NCI-H460 (cell line): ENCODE measurements around the gene TCHH. TPM values are rescaled to one million over a fixed set of nuclear protein-coding genes. Genes with fewer than 3 reads are reported as not detected.

ENCODE experiments used
- DNase-seq: peaks from one replicate; pipeline ENCODE4 v3.0.0-alpha.2; 2016; ENCODE audit warnings: low read depth; ENCODE audit errors: extremely low read depth
- small RNA-seq, 2 experiments: library from RNA; depleted of rRNA; stranded (forward); fragments of <200 nt; gene quantifications; one replicate each; pipeline ENCODE3, GENCODE V24; 2014
- total RNA-seq: library from RNA; depleted of rRNA; stranded (reverse); fragments of >200 nt; shearing (Covaris generic); gene quantifications from 2 replicates; pipeline ENCODE4 v1.2.3, GENCODE V29; 2014; rRNA removed

TCHH gene
- total RNA-seq, 1 experiment from 2014 or later, result 0.02 TPM

DNA sequence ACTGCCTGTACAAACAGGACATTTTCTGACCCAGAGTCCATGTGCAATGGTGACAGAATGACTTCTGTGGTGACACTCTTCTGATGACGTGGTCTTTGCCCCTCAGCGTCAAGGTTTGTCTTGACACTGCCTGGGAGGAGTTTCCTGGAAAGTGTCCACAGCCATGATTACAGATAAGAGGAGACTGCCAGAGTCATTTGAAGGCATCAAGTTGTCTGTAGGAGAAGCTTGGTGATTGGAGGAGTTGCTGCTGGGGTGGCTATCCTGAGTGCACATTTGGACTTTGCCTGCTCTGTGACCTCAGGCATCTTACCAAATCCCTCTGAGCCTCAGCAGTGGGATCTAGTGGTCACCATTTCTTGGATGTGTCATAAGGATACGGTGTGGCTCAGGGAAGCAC, 44.1 kb downstream of the TCHH start:
- DNase-seq, result no peak

DNA sequence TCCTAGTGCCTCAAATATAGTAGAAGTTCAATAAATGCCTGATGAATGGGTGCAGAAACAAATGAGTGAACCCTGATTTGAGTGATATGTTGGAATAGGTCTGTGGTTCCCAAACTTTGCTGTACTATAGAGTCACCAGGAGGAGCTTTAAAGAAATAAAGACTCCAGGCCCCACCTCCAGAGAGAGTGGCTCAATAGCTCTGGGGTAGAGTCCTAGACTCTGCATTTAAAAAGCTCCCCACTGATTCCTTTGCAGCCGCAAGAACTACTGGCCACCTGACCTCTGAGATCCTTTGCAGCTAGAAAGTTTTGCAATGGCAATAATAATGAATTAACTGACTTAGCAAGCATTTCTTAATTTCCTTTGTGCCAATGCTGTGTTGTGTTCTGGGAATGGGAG, 47.3 kb downstream of the TCHH start:
- no peak for DNase-seq

DNA sequence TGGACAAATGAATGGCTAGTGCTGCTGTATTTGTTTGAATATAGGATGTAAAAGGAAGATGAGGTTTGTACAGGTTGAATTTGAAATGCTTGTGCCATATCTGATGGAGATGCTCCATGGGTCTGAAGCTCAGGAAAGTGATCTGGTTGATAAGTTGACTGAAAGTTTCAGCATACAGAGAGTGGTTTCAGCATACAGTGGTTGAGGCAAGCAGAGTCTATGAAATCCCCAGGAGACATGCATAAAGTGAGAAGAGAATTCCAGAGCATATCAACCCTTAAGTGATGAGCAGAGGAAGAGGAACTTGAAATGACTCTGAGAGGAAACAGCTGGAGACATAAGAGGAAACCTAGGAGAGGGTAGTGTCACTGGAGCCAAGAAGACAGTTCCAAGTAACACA, 48.1 kb downstream of the TCHH start:
- DNase-seq, result no peak

DNA sequence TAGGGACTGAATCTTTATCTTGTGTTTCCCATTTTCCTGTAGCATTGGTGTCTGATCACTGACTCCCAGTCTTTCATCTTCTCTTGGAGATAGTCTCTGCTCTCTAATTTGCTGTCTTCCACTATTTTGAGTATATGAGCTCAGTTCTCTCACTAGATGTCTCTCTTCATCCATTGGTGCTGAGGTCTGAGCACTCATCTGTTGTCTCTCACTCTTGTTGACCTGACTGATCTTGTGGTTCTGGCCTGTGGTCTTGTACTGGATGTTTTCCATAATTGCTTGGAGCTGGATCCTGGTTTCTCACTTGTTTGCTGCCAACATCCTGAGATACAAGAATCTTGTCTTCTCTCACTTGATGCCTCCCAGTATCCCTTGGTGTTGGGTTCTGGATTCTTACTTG, 53.3 kb downstream of the TCHH start:
- DNase-seq, result no peak

Small RNA genes lying within 50 kb of the gene (small RNA-seq; reads per million reads assigned to genes)
- gene SPTLC1P4, result 0 reads per million in 2 experiments

Other genes with a start within 250 kb of the TCHH start
- gene THEM4, start 205.9 kb downstream of the TCHH start, total RNA-seq, result 31.3 and 39.7 TPM in 2 replicates
- 373 and 385 TPM in 2 replicates for gene S100A10, start 121.6 kb downstream of the TCHH start, total RNA-seq
- 879 and 977 TPM in 2 replicates for gene S100A11, start 78.4 kb downstream of the TCHH start, total RNA-seq
- not detected in 2 replicates for gene TCHHL1, start 26.4 kb downstream of the TCHH start, total RNA-seq
- not detected in 2 replicates for gene RPTN, start 43.8 kb upstream of the TCHH start, total RNA-seq
- not detected in 2 replicates for gene HRNR, start 108.7 kb upstream of the TCHH start, total RNA-seq
- gene FLG, start 209.8 kb upstream of the TCHH start, total RNA-seq, result not detected in 2 replicates
- under 0.01 TPM in 1 of 2 replicates, not detected in the other for gene FLG2, start 244.6 kb upstream of the TCHH start, total RNA-seq